SK-N-SH (cell line): Measurements from ENCODE around the gene SLC1A3.

Experiments
- MEF2A ChIP-seq: IDR thresholded peaks from 2 replicates; pipeline ENCODE4 v1.4.0; 2012; ENCODE audit warnings: low read depth, borderline replicate concordance
- POLR2AphosphoS5 ChIP-seq: IDR thresholded peaks from 2 replicates; pipeline ENCODE4 v1.6.1; 2012; ENCODE audit warnings: low read depth, low read length
- TF ChIP-seq, protein P1 (sequence below): fragments of 200-600 bp; sonication (generic); IDR thresholded peaks from 2 replicates; pipeline ENCODE4 v1.6.1; 2017; ENCODE audit warnings: antibody characterized with exemption, mild to moderate bottlenecking, moderate library complexity
- TF ChIP-seq, protein P2 (sequence below): IDR thresholded peaks from 2 replicates; pipeline ENCODE4 v1.6.1; 2012; ENCODE audit warnings: mild to moderate bottlenecking, low read depth, low read length, moderate library complexity

DNA sequence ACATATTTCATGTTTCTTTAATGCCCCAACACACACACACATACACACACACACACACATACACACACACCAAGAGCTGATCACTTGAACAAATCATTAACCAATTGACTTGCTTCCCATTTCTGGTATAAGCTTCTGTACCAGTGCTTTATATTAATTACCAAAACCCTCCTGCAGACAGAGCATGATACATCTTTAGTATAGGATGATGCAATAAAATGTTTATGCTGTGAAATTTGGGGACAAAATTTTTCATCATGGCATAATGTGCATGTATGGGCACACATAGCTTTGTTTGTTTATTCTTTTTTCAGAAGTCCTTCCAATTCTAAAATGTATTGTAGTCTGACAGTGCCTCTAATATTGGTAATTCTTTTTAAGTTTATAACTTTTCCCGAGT, 34.5 kb downstream of the SLC1A3 start:
- TF ChIP-seq, protein P1, sequence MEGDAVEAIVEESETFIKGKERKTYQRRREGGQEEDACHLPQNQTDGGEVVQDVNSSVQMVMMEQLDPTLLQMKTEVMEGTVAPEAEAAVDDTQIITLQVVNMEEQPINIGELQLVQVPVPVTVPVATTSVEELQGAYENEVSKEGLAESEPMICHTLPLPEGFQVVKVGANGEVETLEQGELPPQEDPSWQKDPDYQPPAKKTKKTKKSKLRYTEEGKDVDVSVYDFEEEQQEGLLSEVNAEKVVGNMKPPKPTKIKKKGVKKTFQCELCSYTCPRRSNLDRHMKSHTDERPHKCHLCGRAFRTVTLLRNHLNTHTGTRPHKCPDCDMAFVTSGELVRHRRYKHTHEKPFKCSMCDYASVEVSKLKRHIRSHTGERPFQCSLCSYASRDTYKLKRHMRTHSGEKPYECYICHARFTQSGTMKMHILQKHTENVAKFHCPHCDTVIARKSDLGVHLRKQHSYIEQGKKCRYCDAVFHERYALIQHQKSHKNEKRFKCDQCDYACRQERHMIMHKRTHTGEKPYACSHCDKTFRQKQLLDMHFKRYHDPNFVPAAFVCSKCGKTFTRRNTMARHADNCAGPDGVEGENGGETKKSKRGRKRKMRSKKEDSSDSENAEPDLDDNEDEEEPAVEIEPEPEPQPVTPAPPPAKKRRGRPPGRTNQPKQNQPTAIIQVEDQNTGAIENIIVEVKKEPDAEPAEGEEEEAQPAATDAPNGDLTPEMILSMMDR: no peak
- no peak for TF ChIP-seq POLR2AphosphoS5
- no peak for TF ChIP-seq MEF2A
- TF ChIP-seq, protein P2, sequence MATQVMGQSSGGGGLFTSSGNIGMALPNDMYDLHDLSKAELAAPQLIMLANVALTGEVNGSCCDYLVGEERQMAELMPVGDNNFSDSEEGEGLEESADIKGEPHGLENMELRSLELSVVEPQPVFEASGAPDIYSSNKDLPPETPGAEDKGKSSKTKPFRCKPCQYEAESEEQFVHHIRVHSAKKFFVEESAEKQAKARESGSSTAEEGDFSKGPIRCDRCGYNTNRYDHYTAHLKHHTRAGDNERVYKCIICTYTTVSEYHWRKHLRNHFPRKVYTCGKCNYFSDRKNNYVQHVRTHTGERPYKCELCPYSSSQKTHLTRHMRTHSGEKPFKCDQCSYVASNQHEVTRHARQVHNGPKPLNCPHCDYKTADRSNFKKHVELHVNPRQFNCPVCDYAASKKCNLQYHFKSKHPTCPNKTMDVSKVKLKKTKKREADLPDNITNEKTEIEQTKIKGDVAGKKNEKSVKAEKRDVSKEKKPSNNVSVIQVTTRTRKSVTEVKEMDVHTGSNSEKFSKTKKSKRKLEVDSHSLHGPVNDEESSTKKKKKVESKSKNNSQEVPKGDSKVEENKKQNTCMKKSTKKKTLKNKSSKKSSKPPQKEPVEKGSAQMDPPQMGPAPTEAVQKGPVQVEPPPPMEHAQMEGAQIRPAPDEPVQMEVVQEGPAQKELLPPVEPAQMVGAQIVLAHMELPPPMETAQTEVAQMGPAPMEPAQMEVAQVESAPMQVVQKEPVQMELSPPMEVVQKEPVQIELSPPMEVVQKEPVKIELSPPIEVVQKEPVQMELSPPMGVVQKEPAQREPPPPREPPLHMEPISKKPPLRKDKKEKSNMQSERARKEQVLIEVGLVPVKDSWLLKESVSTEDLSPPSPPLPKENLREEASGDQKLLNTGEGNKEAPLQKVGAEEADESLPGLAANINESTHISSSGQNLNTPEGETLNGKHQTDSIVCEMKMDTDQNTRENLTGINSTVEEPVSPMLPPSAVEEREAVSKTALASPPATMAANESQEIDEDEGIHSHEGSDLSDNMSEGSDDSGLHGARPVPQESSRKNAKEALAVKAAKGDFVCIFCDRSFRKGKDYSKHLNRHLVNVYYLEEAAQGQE: no peak
